GM20000 (cell line): ENCODE data around the gene FBP2.
"Not testable (repeated sequence)": the region's sequence is repeated elsewhere in the genome, so short reads cannot be mapped to it uniquely, and the experiment has no call there.

Experiments used
- DNase-seq: peaks from one replicate; pipeline ENCODE4 v3.0.0; 2012; ENCODE audit warnings: low spot score
- CTCF ChIP-seq: IDR thresholded peaks from 2 replicates; pipeline ENCODE4 v1.5.1; 2012; ENCODE audit warnings: mild to moderate bottlenecking, control low read depth; ENCODE audit errors: extremely low read depth, missing control alignments

FBP2 gene

GRCh38 chr9:94591876-94592275, 1.7 kb downstream of the FBP2 start:
- no peak for DNase-seq
- TF ChIP-seq CTCF = no peak

- not testable (repeated sequence) for DNase-seq
These were observed 2.5 kb downstream of the FBP2 start for GRCh38 chr9:94591046-94591545.

DNA sequence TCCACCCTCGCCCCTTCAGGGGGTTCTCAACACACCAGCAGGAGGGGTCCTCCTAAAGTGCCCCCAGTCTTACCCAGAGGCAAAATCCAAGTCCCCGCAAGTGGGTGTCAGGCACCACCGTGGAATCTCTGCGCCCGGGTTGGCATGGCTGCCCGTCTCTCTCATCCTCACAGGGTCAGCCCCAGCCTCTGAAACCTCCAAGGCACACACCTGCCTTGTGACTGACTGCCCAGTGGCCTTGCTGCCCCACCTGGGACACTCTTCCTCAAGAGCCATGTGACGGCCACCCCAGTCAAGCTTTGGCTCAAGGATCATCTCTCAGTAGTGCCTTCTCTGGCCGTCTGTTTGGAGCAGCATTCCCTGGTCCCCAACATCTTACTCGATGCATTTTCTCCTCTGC, 4.9 kb downstream of the FBP2 start:
- no peak for TF ChIP-seq CTCF
- DNase-seq = no peak

- no peak for DNase-seq
- TF ChIP-seq CTCF = no peak
These were observed 6.8 kb downstream of the FBP2 start for GRCh38 chr9:94586814-94587213.

- TF ChIP-seq CTCF = no peak
- no peak for DNase-seq
These were observed 7.3 kb downstream of the FBP2 start for GRCh38 chr9:94586316-94586715.

DNA sequence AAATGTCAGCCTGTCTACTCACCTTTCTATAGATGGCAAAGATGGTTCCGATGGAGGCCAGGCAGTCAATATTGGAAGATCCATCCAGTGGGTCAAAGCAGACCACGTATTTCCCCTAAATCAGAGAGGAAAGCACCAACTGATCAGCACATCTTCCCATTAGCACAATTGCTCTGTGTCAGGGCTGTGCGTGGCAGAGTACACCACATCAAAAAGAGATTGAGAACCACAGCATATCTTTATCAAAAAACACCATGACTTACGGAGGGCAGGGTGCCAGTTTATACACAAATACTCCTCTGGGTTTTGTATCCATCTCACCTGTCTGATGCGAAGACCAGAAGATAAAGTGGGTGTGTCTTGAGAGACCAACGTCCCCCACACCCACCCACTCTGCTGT, 9.1 kb downstream of the FBP2 start:
- TF ChIP-seq CTCF = no peak
- no peak for DNase-seq

GRCh38 chr9:94581728-94582127, 11.9 kb downstream of the FBP2 start:
- TF ChIP-seq CTCF = no peak
- DNase-seq = no peak

DNA sequence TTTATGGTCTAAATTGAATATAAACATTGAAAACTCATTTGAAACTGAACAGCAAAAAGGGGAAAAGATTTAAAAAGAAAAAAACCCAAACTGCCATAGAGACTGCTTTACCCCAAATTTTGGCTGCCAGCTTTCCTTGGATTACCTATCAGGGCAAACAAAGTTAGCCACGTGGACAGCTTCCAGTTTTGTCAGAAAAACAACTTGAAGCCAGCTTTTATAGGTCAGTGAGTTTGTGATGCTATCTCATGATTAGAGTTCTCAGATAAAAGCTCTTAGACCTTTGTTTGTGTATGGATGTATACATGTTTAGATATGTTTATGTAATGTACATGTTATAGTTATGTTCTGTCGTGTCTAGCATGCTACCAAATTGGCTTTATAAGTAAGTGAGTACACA, 16.1 kb downstream of the FBP2 start:
- DNase-seq = no peak
- TF ChIP-seq CTCF = no peak
